HG03378 (cell line): ENCODE measurements around the gene RPP25.
"Not testable (repeated sequence)": the region's sequence is repeated elsewhere in the genome, so short reads cannot be mapped to it uniquely, and the experiment has no call there.

Source experiments
- ATAC-seq: cut with Tn5 transposase; IDR thresholded peaks from one replicate; pipeline ENCODE4 v1.9.1; 2021; ENCODE audit warnings: mild to moderate bottlenecking, moderate library complexity; ENCODE audit not compliant: unreplicated experiment

RPP25 gene

DNA sequence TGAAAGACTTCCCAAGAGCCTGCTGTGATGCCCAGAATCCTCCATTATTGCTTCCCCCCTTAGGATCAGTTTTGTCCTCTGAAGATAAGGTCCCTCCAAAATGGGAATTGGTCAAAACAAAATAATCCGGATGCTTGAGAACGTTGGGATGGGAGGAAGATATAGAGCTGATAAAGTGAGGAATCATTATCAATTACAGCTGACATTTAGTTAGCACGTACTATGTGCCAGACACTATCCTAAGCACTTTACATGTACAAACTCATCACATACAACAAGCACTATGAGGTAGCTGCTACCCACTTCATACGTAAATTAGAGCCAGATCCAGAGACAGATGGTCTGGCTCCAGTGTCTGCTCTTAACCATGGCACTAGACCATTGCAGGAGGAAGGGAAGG lies 6.6 kb upstream of the RPP25 start:
- no peak for ATAC-seq

DNA sequence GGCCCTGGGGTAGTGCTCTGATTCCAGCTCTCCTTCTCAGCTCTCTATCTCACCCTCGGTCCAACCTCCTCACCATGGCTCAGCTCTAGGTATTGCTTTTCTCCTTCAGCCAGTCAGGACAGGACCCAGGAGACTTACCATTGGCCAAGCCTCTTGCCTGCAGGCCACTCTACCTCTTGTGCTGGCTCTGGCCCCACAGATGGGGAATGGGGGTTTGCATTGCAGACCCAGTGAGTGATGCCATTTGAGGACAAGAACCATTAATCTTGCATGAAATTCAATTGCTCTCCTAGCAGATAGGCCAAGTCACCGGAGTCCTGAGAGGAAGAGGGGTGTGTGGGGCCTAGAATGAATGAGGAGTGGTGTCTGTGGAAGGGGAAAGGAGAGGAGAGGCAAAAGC lies 6.1 kb upstream of the RPP25 start:
- no peak for ATAC-seq

DNA sequence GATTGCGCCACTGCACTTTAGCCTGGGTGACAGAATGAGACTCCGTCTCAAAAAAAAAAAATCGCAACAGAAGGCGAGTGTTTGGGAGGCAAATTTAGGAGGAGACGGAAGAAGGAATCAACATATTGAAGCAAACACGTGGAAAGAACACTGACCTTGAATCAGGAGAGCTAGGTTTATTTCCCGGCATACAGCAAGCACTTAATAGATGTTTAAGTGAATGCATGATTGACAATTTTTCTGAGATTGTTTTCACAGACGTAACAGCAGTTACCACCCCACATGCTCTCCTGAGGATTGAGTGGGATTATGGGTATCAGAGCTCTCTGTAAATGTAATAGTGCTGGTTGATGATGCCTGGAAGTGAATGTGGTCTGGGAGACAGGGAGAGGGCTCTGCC lies 5.6 kb upstream of the RPP25 start:
- no peak for ATAC-seq

DNA sequence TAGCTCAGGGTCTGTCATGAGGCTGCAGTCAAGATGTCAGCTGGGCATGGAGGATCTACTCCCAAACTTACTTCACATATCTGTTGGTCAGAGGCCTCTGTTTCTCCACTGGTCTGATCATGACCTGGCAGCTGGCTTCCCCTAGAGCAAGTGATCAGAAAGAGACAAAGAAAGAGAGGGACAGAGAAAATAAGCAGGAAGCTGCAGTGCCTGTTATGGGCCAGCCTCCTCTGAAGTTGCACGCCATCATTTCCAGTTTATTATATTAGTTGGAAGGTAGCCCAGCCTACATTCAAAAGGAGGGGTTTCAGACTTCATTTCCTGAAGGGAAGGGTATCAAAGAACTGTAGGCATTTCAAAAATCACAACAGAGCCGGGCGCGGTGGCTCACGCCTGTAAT lies 5.0 kb upstream of the RPP25 start:
- ATAC-seq = no peak

DNA sequence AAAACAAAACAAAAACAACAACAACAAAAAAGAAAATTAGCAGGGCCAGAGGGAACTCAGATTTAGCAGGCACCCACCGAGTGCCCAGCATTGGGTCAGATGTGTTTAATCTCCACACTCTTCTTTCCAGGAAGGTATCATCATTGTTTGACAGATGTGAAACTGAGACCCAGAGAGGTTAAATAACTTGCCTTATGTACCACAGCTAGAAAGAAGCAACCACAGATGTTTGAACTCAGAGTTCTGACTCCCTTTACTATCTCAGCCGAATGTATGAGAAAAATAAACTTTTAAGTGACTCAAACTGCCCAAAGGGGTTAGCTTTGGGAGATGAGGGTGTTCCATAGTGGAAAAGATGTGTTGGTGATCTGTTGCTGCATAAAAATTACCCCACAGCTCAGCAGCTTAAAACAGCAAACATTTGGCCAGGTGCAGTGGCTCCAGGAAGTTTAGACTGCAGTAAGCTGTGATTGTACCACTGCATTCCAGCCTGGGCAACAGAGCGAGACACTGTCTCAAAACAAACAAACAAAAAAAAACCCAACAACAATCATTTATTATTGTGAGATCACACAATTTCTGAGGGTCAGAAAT lies 4.5 kb upstream of the RPP25 start:
- no peak for ATAC-seq

DNA sequence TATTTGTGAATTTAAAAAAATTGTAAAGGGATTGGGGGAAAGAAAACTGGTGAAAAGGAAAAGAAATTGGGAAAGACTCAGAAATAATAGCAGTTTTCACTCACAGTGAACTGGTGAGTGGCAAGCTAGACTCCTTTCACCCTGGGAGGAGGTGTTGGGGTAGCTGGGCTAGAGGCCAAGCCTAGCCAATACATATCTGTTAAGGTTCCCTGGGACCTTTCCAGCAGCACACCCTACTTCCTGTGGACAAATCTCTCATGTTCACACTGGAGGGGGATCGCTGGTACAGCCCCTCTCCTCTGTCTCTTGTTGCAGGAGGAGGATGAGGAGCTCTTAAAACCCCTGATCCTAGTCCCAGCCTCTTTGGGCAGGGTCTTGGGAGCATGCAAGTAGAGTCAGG lies 3.7 kb upstream of the RPP25 start:
- no peak for ATAC-seq

DNA sequence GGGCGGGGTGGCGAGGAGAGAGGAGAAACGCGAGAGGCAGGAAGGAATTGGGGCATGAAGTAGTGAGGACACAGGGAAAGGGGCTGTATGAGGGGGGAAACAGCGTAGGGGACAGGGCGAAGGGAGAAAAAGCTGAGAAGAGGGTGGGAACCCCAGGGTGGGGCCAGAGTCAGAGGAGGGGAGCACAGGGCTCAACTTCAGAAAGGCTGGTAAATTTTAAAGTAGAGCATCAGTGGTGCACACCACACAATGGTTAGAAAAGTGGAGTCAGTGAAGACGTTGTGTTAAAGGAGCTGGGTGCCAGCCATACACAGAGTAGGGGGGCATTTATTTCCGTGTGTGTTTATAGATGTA lies 3.0 kb upstream of the RPP25 start:
- no peak for ATAC-seq

DNA sequence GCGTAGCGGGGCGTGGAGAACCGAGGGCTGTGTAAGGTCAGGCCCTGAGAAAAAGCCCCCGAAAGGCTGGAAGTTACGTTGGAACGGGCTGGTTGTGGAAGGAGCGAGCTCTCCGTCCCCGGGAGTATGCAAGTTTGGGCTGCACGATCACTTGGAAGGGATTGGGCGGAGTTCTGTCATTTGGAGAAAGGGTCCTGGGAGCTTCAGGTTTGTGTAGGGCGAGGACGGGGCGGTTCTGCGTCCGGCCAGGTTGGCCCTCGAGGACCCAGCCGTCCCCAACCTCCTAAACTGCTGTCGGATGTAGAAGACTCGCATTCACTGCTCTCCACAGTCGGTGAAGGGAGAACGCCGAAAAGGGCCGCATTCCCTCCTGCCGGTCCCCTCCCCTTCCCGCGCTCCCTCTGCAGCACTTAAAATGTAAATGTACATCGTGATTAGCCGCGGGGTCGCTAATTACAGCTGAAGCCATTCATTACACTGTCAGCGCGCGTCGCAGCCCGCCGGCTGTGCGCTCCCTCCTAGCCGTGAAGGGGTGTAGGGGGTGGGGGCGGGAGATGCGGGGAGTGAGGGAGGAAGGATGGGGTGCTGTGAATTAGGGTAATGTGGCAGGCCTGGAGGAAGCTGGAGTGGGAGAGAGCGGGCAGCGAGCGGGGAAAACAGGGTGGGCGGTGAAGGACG lies 2.5 kb upstream of the RPP25 start:
- no peak for ATAC-seq

DNA sequence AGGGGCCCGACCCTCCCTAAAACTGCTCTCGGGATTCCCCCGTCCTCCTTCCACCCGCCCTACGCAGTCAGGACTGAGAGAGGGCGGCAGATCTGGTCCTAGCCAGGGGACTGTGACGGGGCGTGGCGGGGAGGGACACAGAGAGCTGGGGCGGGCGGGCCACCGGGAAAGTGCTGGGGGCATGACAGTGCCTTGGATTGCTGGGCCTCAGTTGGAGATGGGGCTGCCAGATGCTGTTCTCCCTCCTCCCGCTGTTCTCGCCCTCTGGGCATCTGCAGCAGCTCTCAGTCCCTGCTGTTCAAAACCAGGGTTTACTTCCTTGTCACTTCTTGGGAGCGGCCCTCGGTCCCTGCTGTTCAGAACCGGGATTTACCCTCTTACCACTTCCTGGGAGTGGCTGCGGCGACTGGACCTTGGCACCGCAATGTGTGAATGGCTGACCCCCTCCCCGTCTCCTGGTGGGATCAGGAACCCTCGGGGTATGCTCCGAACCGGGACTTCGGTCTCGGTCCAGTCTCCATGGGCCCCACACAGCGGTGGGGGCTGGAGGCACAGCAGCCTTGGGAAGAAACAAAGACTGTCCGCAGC lies 1.8 kb upstream of the RPP25 start:
- no peak for ATAC-seq

DNA sequence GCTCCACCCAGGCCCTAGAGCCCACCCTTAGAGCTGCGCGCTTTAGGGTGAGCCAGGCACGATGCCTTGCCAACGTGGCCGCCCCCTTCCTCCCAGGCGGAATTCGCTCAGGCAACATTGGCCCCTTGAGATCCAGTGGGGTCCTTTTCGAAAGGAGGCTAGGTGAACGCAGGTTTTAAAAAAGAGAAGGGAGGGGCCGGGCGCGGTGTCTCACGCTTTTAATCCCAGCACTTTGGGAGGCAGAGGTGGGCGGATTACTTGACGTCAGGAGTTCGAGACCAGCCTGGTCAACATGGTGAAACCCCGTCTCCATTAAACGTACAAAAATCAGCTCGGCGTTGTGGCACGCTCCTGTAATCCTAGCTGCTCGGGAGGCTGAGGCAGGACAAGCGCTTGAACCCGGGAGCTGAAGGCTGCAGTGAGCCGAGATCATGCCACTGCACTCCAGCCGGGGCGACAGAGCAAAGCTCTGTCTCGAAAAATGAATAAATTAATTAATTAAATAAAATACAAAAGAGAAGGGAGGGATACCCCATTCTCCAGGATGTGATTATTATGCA lies 984 bp upstream of the RPP25 start:
- ATAC-seq = no peak

DNA sequence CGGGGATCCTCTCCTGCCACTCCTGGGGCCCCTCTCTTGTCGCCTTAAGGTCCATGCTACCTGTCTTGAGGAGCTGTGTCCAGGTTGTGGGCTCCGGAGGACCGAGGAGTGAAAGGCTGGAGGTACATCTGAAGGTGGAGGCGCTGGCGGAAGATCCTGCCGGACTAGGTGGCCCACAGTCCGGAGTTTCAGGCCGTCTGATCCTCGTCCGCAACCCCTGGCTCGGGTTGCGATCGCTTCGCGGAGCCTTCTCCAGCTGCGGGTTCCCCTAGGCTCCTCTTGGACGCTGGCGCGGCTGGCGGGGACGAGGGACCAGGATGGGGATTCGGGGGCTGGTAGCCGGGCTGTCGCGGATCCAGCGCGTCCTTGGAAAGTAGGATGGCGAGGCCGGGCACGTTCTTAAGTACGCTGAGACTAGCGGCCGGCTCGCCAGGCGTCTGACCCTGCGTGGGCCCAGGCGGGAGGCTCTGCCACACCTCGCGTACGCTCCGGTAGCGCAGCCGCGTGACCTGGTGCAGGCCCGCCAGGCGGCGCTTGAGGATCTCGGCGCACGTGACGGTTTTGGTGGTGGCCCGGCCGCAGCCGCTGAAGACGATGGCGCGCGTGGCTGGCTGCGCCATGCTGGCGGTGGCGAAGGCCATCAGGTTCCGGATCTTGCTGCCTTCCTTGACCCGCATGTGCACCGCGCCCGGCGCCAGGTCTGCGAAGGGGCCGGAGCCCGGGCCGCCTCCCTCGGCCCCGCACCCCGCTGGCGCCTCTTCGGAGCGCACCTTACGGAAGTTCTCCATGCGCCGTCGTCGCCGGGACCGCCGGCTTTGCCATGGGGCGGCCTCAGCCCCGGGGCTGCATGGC lies 550 bp downstream of the RPP25 start:
- no peak for ATAC-seq

DNA sequence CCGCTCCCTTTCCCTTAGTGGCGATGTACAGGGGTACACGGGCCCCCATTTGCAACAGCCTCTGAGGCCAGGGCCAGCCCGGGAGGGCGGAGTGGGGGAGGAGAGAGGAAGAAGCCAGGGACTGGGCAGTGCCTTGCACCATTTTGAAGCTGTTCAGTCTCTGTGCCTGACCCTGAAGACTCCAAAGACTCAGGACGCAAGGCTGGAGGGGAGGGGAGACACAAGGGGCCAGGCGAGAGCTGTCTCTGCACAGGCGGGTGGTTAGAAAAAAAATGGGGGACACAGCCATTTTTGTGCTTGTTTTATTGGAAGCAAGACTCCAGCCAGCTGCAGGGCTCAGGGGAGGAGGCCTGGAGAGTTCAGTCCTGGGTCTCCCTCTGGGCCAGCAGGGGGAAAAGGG lies 1.6 kb downstream of the RPP25 start:
- ATAC-seq = no peak

DNA sequence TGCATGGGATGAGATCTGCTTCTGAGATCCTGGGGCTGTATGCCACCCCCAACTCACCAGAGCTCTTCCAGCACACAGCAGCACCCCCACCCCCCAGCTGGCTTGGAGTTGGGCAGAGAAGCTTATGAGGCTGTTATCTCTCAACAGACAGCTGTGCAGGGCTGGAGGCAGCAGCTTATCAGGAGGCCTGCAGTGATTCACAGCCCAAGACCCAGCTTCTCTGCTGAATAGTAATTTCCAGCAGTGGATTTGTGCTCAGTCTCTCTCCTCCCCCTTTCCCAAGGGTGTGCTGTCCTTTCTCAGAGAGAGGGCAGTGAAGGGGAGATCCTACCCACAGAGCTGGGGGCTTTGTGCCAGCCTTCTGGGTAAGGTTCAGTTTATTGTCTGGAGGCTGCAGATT lies 2.1 kb downstream of the RPP25 start:
- no peak for ATAC-seq

DNA sequence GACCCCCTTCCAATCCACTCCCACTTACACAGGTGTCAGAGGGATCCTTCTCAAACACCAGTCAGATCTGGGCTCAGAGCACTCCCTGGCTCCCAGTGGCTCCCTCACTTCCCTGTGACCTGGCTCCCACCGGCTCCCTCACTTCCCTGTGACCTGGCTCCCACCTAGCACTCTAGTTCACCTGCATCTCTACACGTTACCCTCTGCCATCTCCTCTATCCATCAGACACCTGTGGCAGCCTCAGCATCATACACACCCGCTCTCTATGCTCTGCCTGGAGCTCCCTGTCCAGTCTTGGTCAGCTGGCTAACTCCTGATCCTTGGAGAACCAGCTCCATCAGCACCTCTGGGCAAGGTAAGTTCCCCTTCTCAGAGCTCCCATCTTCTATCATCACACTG lies 5.6 kb downstream of the RPP25 start:
- no peak for ATAC-seq

DNA sequence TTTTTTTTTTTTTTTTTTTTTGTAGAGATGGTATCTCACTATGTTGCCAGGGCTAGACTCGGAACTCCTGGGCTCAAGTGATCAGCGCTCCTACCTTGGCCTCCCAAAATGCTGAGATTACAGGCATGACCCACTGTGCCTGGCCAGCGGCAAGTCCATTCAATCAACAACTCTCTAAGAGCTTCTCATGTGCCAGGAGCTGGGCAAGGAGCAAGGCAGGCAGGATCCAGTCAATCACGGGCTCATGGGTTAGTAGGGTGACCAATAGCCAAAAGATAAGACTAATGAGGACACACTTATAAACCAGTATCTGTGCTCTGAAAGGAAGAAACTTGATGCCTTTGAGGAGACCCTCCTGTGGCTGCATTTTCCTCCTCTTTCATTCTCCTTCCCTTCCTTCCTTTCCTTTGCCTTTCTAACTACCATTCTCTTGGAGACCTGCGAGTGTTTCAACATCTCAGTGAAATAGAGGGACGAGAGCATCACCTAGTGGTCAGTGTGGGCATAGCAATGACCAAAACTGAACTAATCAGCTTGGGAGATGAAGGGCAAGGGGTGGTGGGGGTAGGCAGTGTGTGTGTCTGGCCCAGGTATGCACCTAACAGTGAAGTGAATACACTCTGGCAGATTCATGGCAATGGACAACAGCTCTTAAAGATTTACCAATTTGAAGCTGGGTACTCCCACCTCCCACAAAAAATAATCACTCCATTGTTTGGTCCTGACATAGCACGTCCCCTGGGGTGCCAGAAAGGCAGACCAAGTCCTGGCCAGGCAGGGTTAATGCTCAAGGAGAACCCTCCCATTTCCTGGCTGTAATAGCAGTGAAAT lies 6.3 kb downstream of the RPP25 start:
- ATAC-seq = no peak

DNA sequence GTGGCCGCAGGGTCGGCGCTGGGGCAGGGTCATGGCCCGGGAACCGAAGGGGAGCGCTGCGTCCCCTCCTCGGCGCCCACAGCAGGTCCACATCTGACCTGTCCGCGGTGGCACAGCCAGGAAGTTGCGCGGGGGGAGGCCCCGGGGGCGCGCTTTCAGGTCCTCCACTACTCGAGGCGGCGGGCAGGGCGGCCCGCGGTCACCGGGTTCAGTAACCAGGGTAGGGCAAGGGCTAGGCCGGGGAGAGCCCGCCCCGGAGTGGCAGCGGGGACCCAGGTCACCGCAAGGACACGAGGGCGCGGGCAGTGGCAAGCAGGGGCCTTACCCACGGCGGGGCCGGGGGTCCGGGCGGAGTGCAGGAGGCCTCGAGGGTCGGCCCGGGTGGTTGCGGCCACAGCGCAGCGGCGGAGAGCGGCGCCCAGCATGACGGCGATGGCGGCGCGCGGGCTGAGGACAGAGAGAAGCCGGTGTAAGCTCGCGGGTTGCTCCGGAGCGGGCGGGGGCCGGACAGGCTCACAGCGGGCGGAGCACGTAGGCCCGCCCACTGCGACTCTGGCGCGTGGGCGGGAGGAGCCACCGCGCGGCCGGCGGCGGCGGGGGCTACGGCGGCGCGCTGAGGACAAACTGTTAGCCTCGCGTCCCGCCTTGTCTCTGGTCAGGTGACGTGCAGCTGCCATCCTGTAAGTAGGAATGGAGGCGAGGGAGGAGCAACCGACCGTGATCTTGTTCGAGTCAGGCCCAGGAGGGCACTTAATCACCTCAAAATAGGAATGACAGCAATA lies 18.8 kb downstream of the RPP25 start, which contains the start of gene COX5A:
TSS of gene COX5A (minus strand) at position 484 of the 782 bp plus-strand sequence. CDS start at position 425, 59 bp downstream.
- ATAC-seq = peak; percentile 64

DNA sequence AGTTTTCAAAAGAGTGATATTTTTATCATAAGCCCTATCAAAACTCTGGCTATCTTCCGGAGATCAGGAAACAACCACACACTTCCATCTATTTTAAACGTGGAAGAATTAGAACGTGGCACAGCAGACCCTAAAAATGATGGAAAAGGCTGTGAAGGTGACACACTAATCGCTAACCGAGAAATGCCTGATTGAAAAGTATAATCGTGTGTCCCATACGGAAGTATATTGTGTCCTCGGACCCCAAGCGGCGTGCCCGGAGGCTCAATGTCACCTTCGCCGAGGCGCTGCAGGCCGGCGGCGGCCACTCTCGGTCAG lies 19.3 kb downstream of the RPP25 start:
- no peak for ATAC-seq

DNA sequence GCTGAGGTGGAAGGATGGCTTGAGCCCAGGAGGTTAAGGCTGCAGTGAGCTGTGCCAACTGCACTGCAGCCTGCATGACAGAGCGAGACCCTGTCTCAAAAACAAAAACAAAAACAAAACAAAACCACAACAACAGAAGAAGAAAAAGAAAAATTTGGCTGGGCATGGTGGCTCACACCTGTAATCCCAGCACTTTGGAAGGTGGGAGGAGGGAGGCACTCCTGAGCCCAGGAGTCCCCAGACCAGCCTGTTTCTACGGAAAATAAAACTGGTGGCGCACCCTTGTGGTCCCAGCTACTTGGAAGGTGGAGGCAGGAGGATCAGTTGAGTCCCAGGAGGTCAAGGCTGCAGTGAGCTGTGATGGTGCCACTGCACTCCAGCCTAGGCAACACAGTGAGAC lies 21.4 kb downstream of the RPP25 start:
- ATAC-seq = not testable (repeated sequence)

DNA sequence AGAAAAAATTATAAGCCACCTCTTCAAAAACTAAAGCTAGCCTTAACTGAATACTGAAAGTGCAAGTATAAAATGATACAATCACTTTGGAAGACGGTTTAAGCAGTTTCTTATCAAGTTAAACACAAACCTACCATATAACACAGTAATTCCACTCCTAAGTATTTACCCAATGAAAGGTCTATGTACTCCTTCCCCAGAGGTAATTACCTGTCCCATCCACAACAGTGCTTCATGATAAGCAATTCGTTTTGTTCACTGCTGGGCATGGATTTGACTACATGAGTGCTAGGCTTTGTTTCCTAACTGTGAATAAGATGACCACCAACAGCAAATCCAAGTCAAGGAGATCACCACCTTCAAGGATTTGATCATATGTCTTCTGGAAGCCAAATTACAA lies 23.0 kb downstream of the RPP25 start:
- ATAC-seq = no peak

DNA sequence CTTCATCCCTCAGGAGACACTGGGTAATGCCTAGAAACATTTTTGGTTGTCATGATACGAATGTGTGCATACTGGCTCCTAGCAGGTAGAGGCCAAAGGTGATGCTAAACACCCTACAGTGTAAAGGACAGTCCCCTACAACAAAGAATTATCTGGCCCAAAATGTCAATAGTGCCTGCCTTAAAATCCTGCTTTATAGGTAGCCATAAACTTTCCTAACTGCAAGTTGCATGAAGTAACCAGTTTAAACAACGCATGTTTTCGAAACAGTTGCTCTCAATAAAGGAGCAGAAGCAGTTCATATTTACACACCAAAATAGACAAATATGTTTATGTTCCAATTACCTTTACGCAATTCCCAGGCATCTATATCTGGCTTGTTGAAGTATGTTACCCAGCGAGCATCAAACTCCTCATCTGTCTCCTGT lies 27.8 kb downstream of the RPP25 start:
- no peak for ATAC-seq
